NCI-H82 (cell line): ENCODE data around the gene SACM1L.

Experiments used
- DNase-seq: peaks from one replicate; lab custom pipeline; 2025; lab: John Stamatoyannopoulos, UW

Gene SACM1L, protein sequence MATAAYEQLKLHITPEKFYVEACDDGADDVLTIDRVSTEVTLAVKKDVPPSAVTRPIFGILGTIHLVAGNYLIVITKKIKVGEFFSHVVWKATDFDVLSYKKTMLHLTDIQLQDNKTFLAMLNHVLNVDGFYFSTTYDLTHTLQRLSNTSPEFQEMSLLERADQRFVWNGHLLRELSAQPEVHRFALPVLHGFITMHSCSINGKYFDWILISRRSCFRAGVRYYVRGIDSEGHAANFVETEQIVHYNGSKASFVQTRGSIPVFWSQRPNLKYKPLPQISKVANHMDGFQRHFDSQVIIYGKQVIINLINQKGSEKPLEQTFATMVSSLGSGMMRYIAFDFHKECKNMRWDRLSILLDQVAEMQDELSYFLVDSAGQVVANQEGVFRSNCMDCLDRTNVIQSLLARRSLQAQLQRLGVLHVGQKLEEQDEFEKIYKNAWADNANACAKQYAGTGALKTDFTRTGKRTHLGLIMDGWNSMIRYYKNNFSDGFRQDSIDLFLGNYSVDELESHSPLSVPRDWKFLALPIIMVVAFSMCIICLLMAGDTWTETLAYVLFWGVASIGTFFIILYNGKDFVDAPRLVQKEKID

GRCh38 chr3:45688882-45689786 lies at the start of gene SACM1L:
Gene SACM1L (plus strand): TSS chr3:45689396. CDS start chr3:45689466, 70 bp downstream.
- peak; percentile 97 for DNase-seq

DNA sequence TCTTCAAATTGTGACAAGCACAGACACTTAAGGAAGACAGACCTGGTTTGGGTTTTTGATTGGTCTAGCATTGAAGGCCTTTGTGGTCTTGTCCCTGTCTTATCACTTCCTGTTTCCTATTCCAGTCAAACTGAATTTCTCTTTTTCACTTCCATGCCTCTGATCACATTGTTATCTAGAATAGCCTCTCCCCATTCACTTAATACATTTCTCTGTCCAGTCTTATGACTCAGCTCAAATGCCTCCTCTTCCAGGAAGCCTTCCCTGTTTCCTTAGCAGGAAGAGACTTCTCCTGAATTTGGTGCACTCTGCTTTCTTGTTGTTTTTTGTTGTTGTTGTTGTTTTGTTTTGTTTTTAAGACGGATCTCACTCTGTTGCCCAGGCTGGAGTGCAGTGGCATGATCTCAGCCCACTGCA lies 49.1 kb upstream of the SACM1L start:
- DNase-seq = no peak

DNA sequence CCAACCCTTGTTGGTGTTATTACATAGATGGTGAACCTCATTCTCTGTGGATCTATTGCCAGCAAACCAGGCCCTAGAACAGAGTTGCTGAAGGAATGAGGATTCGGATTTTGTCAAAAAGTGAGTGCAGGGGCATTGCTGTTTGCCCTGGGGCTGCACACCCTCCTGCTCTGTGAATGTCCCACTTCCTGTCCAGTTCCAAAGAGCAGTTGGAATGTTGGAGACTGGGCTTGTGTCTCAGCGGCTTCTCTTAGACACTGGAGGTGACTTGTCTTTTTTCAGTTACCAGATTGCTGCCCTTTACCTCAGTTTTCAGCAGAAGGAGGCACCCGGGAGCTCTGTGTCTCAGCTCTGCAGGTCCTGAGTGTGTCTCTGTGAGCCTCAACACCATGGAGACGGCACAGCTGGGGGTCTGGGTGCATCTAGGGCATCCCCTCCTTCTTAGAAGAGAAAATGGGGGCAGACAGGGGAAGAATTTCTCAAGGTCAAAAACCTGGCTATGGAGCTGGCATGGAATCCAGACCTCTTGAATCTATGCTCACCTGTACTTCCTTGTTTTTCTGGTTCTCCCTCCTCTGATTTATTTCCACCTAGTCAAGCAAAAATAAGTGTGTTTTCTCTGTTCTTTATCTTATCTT lies 48.4 kb upstream of the SACM1L start:
- no peak for DNase-seq

DNA sequence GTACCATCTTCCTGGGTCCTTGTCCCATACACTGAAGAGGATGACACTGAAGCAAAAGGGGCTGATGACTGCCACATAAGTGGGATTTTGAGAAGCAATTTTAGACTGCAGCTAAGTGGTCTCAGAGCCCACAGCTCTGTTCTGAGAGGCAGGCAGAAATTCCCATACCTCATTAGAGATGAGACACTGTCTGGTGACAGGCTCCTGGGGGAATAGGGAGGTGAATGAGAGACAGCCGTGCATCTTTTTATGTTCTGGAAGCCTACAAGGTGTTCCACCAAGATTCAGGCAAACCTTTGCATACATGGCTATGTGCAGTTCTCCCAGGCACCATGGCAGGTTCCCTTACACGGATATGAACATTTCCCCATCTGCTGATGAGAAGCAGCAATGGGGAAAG lies 47.4 kb upstream of the SACM1L start:
- DNase-seq = no peak

- no peak for DNase-seq
These were observed 46.5 kb upstream of the SACM1L start for GRCh38 chr3:45642731-45643152.

GRCh38 chr3:45644063-45644790 lies 45.0 kb upstream of the SACM1L start:
- no peak for DNase-seq

- no peak for DNase-seq
These were observed 44.4 kb upstream of the SACM1L start for GRCh38 chr3:45644791-45645201.

- DNase-seq = no peak
These were observed 43.1 kb upstream of the SACM1L start for GRCh38 chr3:45646051-45646585.

DNA sequence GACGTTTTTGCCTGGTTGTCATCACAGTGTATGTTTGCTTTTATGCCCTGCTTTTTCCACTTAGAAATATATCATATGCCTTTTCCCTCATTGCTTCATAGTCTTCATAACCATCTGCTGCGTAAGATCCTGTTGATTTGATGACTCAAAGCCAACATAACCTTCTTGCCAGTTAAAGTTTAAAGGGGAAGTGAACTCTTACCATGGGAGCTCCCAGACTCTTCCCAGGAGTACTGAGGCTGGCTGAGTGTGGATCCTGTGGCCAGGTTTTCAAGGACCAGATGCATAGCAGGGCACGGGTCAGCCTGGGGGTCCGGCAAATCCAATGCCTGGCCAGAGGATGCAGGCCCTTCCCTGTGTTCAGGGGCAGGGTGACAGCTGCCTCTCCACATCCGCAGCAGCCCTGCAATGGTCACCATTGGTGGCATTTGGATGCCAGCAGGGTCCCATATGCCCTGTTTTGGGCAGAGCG lies 42.0 kb upstream of the SACM1L start:
- DNase-seq = no peak

DNA sequence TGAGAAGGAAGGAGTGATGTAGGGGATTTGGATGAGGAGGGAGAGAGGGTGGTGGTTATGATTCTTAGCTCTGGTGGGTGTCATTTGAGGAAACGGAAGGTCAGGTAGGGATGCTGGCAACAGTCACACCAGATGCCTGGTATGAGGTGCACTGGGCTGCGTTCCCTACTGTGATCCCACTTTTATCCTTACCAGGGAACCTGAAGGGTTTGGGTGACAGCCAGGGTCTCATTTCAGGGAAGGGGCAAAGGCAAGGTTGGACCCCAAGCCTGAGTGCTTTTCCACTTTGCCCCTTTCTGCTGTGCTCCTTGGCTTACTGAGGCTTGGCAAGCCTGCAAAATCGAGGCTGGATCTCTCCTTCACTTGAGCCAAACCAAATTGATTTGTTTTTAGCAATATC lies 36.0 kb upstream of the SACM1L start:
- DNase-seq = no peak

DNA sequence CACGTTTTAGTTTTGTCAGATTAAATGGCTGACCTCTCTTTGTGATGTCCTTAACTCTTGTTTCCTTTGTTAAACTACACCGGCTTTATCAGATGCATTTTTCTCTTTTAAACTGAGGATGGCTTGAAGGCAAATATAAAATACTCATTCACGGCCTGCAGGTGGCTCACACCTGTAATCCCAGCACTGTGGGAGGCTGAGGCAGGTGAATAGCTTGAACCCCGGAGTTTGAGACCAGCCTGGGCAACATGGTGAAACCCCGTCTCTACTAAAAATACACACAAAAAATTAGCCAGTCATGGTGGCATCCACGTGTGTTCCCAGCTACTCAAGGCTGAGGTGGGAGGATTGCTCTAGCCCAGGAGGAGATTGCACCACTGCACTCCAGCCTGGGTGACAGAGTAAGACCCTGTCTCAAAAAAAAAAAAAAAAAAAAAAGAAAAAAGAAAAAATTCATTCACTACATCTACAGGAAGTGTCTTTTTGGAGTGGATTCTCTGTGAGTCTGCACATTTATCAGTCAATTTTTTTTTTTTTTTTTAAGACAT lies 34.7 kb upstream of the SACM1L start:
- no peak for DNase-seq

DNA sequence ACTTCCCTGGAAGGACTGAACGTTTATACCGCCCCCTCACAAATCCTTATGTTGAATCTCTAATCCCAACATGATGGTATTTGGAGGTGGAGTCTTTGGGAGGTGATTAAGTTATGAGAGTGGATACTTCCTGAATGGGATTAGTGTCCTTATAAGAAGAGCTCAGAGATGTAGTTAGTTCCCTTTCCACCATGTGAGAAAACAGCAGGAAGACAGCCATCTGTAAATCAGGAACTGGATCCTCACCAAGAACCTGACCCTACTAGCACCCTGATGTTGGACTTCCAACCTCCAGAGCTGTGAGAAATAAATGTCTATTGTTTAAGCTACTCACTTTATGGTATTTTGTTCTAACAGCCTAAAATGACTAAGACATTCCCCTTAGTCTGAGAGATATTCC lies 33.3 kb upstream of the SACM1L start:
- DNase-seq = peak; percentile 86

- peak; percentile 87 for DNase-seq
These were observed 32.4 kb upstream of the SACM1L start for GRCh38 chr3:45656575-45657363.

GRCh38 chr3:45657853-45658252 lies 31.3 kb upstream of the SACM1L start:
- DNase-seq = no peak

DNA sequence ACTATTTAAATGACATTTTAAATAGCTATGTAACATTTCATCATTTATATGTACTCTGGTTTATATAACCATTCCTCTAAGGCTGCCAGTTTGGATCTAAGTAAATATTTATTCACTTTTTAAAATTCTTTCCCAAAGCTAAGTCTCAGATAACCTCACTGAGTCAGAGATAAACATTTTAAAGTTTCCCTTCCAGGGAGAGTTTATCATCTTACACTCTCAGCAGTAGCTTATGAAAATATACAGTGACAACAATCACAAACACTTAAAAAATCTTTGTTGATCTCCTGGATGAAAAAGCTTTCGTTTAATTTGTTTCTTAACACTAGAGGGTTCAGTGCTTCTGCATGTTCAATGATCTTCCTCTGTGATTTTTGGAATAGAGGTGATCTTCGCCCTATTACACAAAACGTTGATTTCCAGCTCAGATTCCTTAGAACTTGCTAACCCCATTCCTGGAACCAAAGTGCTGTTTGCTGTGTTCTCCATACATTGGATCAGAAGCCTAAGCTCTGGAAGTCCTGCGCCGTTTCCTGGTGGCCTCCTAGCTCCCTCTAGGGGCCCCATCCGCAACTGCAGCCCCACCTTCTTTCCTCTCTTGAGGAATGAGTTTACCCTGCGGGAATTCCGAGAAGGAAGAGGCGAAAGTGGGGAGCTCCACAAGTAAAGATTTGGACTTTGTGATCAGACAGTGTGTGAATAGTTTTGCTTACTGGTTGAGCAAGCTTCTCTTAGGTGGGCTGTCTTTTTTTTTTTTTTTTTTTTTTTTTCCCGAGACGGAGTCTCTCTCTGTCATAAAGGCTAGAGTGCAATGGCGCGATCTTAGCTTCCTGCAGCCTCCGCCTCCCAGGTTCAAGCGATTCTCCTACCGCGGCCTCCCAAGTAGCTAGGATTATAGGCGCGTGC lies 29.3 kb upstream of the SACM1L start:
- DNase-seq = peak; percentile 75

DNA sequence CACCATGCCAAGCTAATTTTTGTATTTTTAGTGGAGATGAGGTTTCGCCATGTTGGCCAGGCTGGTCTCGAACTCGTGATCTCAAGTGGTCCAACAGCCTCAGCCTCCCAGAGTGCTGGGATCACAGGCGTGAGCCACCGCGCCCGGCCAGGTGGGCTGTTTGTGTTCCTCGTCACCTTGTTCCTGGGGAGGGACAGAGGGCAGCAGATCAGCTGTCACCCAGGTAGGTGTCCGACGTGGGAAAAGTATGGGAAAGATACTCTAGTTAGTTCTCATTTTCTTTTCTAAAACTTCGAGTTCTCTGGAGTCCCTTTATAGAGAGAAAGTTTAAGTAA lies 28.7 kb upstream of the SACM1L start:
- no peak for DNase-seq

DNA sequence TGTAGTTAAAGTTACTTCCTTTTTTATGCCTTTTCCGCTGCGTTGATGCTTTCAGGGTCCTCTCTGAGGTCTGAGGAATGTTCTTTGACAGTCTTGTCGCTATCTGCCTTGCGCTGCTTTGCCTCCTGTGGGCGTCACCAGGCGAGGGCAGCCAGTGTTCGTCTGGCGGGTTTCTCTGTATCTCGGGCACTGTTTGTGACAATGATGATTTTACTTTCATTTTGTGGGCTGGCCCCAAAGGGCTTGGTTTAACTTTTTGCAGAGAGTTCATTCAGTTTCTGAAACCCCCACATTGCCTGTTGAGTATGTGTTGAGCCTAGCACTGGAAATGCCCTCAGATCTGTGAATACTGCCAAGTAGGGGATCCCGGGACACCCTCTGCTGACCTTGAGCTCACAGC lies 24.6 kb upstream of the SACM1L start:
- DNase-seq = no peak

DNA sequence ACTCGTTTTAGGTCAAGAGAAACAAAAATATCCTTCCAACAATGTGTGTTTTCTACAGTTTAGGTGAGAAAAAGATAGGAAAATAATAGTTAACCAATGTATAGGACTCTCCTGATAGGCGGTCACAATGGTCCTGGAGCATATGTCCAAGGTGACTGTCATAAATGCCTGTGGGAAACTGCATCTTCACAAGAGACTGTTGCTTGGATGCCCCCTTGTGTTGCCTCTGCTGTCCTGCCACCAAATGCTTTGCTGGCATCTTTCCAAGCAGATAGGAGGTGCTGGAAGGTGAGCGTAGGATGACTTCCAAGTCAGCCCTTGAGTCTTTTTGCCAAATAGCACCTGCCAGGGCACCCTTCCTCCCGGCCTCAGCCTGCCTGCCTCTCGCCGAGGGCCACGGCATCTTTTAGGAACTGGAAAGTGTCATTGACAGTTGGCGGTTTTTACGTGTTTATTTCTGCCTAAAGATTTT lies 24.1 kb upstream of the SACM1L start:
- DNase-seq = peak; percentile 75
